ENCODE results near the gene FAM53A.

The FAM53A gene, protein sequence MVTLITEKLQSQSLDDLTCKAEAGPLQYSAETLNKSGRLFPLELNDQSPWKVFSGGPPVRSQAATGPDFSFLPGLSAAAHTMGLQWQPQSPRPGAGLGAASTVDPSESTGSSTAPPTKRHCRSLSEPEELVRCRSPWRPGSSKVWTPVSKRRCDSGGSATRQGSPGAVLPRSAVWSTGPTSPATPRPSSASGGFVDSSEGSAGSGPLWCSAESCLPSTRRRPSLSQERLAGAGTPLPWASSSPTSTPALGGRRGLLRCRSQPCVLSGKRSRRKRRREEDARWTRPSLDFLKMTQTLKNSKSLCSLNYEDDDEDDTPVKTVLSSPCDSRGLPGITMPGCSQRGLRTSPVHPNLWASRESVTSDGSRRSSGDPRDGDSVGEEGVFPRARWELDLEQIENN

GRCh38 chr4:1683736-1684505 lies at the start of gene FAM53A:
Gene FAM53A (minus strand): TSS chr4:1684313. CDS start chr4:1668741, 15,572 bp downstream.
- no peak for DNase-seq

- DNase-seq = no peak
Measured at GRCh38 chr4:1732911-1733310, 48.8 kb upstream of the FAM53A start.

DNA sequence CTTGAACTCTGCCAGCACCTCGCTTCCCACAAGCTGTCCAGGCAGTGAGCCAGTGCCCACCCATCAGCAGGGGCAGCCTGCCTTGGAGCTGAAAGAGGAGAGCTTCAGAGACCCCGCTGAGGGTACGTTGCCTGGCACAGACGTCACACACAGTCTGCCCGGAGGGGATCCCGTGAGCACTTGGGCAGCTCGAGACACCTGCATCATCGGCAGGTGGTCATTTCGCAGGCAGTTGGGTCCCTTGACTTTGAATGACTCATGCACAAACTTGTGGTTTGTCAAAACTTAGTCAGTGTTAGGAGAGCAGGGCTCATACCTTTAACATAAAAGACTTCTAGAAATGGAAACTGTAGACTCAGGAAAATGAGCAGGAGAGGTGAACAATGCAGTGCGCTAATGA lies 47.1 kb upstream of the FAM53A start:
- DNase-seq = peak; percentile 52

DNA sequence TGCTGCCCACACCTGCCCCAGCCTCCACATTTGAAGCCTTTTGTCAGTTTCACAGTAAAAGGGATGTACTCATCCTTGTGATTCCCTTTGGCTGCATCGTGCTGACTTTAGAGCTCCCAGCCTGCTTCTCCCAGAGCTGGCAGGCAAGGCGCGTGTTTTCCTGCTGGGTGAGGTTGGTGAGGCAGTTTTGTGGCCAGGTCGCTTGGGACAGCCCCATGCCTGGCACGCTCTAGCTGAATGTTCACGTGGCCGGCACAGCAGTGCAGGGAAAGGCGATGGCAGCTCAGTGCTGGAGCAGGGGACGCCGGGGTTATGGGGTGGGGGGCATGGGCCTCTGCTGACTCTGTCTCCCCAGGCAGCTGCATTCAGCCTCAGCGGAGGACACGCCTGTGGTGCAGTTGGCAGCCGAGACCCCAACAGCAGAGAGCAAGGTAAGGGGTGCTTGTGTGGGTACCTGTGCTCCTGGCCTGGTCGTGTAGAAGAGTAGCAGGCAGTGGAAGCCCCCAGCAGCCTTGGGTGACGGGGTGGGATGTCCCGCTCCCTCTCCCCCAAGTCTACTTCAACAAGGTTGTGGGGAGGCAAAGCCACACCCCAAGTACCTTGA lies 46.5 kb upstream of the FAM53A start:
- DNase-seq = no peak

DNA sequence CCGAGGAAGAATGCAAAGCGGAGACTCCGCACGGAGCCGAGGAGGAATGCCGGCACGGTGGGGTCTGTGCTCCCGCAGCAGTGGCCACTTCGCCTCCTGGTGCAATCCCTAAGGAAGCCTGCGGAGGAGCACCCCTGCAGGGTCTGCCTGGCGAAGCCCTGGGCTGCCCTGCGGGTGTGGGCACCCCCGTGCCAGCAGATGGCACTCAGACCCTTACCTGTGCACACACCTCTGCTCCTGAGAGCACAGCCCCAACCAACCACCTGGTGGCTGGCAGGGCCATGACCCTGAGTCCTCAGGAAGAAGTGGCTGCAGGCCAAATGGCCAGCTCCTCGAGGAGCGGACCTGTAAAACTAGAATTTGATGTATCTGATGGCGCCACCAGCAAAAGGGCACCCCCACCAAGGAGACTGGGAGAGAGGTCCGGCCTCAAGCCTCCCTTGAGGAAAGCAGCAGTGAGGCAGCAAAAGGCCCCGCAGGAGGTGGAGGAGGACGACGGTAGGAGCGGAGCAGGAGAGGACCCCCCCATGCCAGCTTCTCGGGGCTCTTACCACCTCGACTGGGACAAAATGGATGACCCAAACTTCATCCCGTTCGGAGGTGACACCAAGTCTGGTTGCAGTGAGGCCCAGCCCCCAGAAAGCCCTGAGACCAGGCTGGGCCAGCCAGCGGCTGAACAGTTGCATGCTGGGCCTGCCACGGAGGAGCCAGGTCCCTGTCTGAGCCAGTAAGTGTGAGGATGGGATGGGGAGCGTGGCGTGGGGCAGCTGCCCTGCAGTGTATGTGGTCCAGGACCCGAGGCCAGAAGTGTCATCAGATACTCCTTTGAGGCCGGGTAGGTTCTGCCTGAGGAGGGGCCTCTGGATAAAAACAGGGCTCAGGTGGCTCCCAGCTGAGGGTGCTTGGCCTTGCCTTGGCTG lies 44.2 kb upstream of the FAM53A start:
- no peak for DNase-seq

DNA sequence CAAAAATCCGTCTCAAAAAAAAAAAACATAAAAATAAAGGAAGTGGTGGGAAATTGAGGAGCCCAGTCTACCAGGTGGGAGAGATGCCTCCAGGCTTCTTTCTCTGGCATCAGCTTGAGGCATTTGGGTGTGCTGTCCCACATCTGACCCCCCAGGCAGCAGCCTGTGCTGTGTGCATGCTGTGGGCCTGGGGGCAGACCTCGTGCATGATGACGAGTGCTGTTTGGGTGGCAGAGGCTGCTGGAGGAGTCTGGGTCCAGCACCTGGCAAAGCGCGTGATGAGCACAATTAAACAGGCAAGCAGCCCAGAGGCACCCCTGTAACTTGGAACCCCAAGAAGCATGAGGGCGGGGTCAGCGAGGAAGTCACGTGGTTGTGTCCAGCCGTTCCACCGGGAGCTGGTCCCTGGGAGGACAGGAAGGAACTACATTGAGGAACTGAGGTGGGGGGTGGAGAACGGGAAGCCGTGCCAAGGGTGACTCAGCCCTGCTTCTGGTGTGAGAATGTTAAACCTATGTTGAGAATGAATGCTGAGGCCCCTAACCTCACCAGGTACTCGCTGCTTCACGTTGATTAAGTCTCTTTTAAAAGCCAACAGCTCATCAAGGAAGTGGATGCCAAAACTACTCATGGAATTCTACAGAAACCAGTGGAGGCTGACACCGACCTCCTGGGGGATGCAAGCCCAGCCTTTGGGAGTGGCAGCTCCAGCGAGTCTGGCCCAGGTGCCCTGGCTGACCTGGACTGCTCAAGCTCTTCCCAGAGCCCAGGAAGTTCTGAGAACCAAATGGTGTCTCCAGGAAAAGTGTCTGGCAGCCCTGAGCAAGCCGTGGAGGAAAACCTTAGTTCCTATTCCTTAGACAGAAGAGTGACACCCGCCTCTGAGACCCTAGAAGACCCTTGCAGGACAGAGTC lies 43.3 kb upstream of the FAM53A start:
- no peak for DNase-seq

GRCh38 chr4:1726146-1726934 lies 42.2 kb upstream of the FAM53A start:
- peak; percentile 24 for DNase-seq

- DNase-seq = no peak
Measured at GRCh38 chr4:1725521-1725920, 41.4 kb upstream of the FAM53A start.

DNA sequence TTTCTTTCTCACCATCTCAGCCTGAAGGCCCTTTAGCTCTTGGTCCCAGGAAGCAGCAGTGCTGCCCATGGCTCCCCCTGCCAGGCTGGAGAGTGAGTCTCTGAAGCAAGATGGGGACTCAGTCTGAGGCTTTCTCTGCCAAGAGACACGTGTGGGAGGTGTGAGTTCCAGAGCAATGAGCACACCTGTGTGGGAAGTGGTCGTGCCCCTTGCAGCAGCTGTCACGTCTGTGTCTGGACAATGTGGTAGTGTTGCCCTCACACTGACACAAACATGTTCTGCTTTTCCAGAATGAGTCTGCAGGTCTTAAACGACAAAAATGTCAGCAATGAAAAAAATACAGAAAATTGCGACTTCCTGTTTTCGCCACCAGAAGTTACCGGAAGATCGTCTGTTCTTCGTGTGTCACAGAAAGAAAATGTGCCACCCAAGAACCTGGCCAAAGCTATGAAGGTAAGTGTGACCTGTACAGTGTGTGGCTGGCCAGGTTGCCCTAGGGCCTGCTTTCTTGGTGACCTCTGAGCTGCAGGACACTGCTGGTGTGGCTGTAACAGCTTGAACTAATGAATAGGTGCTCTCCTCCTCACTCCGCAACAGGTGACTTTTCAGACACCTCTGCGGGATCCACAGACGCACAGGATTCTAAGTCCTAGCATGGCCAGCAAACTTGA lies 39.2 kb upstream of the FAM53A start:
- no peak for DNase-seq

GRCh38 chr4:1722551-1723118 lies 38.5 kb upstream of the FAM53A start:
- no peak for DNase-seq

- DNase-seq = no peak
Measured at GRCh38 chr4:1721666-1722550, 37.8 kb upstream of the FAM53A start.

DNA sequence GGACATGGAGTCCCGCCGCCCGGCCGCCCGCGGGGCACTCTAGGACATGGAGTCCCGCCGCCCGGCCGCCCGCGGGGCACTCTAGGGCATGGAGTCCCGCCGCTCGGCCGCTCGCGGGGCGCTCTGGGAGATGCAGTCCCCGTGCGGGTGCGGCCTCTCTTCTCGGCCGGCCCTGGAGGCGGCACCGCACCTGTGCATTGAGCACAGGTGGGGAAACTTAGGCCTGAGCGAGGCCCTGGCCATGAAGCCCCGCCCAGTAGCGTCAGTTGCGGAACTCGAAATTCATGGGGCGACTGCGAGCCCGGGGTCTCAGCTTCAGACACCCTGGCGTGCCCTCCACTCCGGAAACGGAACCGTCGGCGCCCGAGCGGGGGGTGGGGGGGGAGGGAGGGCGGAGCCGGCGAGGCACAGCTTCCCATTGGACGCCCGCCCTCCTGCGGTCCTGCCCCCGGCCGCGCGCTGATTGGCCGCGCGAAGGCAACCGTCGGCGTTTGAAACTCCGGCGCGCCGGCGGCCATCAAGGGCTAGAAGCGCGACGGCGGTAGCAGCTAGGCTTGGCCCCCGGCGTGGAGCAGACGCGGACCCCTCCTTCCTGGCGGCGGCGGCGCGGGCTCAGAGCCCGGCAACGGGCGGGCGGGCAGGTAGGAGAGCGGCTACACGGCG lies 37.0 kb upstream of the FAM53A start, which contains the start of the genes TACC3 and TMEM129:
Gene TACC3 (plus strand): TSS at position 519 of the 663 bp plus-strand sequence. CDS start 1,901 bp downstream, outside the sequence.
Gene TMEM129 (minus strand): TSS at position 321 of the 663 bp plus-strand sequence. CDS start 486 bp downstream, outside the sequence.
- DNase-seq = peak; percentile 89

GRCh38 chr4:1720163-1720983 lies 36.3 kb upstream of the FAM53A start:
- no peak for DNase-seq

- no peak for DNase-seq
Measured at GRCh38 chr4:1718095-1718850, 34.2 kb upstream of the FAM53A start.

GRCh38 chr4:1717129-1718094 lies 33.3 kb upstream of the FAM53A start:
- no peak for DNase-seq
